Iris pigment epithelial cell (primary cell): ENCODE data around the gene BOLA3.
"Not testable (repeated sequence)": the region's sequence is repeated elsewhere in the genome, so short reads cannot be mapped to it uniquely, and the experiment has no call there.

ENCODE experiments used
- DNase-seq: peaks from one replicate; pipeline ENCODE4 v3.0.0-alpha.2; 2011; ENCODE audit warnings: low read depth

Gene BOLA3, protein sequence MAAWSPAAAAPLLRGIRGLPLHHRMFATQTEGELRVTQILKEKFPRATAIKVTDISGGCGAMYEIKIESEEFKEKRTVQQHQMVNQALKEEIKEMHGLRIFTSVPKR

GRCh38 chr2:74147727-74148456 is at the start of gene BOLA3:
Gene BOLA3, minus strand, starts transcription at chr2:74147912. Its CDS starts 38 bp downstream, at chr2:74147874.
- DNase-seq: peak; percentile 72

DNA sequence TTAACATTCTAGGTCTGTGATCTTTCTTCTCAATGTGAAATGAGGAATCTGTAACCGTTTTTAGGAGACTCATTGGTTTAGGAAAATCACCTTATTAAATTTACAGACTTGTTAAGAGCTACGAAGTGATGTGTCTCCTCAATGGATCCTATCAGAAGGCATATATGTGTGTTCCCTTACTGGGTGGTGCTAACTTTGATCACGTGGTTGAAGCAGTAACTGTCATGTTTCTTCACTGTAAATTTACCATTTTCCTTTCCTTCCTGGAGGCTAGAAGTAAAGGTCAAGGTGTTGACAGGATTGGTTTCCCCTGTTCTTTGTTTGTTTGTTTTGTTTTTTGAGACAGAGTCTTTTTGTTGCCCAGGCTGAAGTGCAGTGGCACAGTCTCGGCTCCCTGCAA is 49.3 kb upstream of the BOLA3 start:
- no peak for DNase-seq

DNA sequence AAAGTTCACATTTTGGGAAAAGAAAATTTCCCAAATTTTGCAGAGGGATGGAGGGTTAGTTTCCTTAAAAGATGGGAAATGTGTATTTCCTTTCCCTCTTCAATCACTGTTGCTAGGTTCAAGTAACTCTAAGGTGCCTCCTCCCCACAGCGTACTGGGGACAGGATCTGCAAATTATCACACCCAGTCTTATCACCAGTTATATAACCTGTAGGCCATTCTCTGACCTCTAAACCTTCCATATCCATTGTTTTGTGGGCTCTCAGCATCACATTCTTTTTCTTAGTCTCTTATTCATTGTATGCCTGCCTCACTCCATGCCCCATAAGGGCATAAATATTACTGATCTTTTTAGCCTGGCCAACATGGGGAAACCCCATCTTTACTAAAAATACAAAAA is 47.1 kb upstream of the BOLA3 start:
- DNase-seq: no peak

- DNase-seq: no peak
Measured at GRCh38 chr2:74191596-74192380, 44.1 kb upstream of the BOLA3 start.

DNA sequence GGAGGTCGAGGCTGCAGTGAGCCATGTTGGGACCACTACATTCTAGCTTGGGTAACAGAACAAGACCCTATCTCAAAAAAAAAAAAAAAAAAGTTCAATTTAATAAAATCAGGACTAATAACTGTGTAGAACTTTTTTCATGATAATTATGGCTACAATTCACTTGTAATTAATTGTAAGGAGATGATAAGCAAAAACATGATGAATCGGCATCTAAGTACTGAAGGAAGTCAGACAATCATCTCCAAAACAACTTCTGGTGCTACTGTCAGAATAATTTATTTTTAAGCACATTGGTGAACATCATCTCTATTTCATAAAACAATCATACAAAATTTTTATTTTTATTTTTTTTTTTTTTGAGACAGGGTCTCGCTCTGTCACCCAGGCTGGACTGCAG is 41.0 kb upstream of the BOLA3 start:
- DNase-seq: no peak

- peak; percentile 70 for DNase-seq
Measured at GRCh38 chr2:74188018-74188601, 40.4 kb upstream of the BOLA3 start.

DNA sequence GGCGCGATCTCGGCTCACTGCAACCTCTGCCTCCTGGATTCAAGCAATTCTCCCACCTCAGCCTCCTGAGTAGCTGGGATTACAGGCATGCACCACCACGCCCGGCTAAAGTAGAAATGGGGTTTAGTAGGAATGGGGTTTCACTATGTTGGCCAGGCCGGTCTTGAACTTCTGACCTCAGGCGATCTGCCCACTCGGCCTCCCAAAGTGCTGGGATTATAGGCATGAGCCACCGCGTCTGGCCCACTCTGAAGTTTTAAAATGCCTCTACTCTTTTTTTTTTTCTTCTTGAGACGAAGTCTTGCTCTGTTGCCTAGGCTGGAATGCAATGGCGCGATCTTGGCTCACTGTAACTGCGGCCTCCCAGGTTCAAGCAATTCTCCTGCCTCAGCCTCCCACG is 39.0 kb upstream of the BOLA3 start:
- not testable (repeated sequence) for DNase-seq

GRCh38 chr2:74186038-74186437 is 38.3 kb upstream of the BOLA3 start:
- DNase-seq: no peak

DNA sequence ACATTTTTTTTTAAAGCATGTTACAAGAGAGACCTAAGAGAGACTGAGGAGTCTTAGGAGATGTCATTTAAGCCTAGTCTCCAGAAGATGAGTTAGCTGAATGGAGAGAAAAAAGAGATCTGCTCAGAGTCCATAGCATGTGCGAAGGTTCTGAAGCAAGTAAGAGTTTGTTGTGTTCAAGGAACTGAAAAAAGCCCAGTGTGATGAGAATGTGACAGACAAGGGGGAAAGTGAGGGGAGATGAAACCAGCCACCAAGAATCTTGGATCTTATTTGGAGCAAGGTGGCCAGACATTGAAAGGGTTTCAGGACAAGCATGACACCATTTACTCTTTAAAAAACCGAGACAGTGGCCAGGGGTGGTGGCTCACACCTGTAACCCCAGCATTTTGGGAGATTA is 36.2 kb upstream of the BOLA3 start:
- DNase-seq: no peak

GRCh38 chr2:74181739-74182138 is 34.0 kb upstream of the BOLA3 start:
- DNase-seq: no peak

DNA sequence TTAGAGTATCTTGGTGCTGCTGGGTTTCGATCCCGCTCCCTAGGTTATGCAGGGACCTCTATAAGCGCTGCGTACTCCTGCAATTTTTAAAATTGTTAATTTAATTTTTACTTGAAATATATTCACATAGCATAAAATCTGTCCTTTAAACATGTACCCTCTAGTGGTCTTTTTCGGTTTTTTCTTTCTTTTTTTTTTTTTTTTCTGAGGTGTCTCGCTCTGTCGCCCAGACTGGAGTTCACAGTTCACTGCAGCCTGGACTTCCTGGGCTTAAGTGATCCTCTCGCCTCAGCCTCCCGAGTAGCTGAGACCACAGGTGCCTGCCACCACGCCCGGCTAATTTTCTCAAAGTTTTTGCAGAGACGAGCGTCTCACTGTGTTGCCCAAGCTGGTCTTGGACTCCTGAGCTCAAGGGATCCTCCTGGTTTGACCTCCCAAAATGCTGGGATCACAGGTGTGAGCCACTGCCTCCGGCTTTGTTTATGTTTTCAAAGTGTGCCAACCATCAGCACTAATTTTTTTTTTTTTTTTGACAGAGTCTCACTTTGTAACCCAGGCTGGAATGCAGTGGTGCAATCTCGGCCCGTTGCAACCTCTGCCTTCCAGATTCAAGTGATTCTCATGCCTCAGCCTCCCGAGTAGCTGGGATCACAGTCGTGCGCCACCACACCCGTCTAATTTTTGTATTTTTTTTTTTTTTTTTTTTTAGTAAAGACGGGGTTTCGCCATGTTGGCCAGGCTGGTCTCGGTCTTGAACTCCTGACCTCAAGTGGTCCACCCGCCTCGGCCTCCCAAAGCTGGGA is 31.6 kb upstream of the BOLA3 start:
- no peak for DNase-seq

DNA sequence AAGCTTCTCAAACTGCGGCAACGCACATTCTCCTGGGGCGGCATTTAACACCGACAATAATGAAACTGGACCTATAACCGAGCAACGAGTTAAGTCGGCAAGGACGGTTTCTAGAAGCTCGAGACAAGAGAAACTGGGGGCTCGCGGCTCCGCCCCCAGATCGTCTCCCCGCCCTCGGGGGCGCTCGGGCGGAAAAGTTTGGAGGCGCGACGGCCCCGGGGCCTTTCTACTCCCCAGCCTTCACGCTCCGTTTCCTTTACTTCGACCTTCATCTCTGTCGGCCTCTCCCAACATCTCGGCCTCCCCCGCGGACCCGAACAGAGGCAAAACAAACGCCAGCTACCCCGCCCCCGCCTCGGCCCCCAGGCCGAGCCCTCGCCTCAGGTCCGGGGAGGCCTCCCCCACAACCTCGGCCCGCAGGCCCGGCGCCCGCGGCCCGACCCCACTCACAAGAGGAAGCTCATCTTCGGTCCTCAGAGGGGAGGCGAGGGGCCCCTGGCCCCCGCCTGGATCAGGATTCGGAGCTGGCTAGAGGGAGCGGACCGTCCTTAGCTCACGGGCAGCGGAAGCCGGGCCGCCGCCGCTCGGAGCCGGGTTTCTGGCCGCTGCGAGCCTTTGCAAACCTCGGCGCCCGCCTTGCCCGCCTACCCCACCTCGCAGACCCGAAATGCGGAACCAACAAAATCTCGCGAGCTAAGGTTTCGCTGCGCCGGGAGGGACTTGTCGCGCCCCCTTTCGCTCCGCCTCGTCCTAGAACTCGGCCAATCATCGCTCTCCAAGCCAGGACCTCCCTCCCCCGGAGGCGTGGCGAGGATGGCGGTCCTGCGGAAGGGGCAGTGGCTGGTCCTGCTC is 30.7 kb upstream of the BOLA3 start, which contains the start of gene MOB1A:
TSS of gene MOB1A (minus strand) at position 669 of the 852 bp plus-strand sequence. CDS start at position 464, 205 bp downstream.
- peak; percentile 99 for DNase-seq

- DNase-seq: no peak
Measured at GRCh38 chr2:74177696-74178095, 30.0 kb upstream of the BOLA3 start.

DNA sequence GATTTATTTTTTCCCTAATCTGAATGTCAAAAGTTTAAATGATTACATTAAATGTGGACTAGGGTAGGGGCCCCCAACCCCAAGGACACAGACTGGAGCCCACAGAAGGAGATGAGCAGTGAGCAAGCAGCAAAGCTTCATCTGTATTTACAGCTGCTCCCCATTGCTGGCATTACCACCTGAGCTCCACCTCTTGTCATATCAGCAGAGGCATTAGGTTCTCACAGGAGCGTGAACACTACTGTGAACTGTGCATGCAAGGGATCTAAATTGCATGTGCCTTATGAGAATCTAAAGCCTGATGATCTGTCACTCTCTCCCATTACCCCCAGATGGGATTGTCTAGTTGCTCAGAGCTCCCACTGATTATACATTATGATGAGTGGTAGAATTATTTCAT is 27.2 kb upstream of the BOLA3 start:
- DNase-seq: no peak

GRCh38 chr2:74168739-74169138 is 21.0 kb upstream of the BOLA3 start:
- no peak for DNase-seq

DNA sequence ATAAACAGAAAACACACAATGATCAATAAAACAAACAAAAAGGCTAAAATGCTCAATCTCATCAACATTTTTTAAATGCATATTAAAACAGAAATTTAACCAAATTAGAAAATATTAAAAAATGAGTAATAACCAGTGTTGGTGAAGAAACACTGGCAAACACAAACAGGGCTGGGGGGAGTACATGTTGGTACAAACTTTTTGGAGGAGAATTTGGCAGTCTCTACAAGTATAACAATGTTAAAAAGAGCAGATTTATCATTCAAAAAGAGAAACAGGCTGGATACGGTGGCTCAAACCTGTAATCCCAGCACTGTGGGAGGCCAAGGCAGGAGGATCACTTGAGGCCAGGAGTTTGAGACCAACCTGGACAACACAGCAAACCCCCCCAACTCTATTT is 17.0 kb upstream of the BOLA3 start:
- DNase-seq: no peak

DNA sequence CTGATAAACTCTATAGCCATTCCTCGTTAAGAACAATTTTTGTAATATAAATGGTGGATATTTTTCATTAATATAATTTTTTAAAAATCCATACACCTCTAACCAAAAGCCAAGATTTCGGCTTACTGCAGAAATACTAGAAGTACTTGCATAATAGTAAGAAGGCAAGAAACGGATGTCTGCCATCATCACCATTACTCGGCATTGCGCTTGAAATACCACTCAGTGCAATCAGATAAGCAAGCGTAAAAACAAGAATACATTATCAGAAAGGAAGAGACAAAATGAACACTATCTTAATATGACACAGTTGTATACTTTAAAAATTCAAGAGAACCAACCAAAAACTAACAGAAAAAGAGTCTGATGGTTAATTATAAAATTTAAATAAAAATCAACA is 15.2 kb upstream of the BOLA3 start:
- DNase-seq: no peak

GRCh38 chr2:74155830-74156229 is 8.1 kb upstream of the BOLA3 start:
- no peak for DNase-seq

GRCh38 chr2:74152954-74153353 is 5.2 kb upstream of the BOLA3 start:
- no peak for DNase-seq

DNA sequence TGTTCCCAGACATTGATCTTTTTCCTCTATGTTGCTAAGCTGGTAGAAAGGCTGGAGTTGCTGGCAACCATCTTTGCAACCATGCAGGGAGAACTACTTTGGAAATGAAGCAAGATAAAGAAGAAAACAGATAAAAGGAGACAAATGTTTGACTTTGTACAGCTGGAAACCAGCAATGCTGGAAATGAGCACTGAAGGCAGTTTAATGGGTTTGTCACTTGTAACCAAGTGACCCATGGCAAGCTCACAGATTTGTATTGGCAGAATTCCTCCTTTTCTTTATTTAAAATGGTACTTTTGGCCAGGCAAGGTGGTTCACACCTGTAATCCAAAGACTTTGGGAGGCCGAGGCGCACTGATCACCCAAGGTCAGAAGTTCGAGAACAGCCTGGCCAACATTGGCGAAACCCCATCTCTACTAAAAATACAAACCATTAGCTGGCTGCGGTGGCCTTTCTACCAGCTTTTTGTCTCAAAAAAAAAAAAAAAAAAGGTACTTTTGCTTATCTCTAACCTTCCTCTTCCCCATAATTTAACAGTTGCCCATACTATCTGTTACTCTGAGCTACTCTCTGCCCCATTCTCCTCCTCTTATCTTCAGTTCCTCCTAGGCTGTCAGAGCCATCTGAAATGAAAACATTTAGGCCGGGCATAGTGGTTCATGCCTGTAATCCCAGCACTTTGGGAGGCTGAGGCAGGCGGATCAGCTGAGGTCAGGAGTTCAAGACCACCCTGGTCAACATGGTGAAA is 2.0 kb upstream of the BOLA3 start:
- no peak for DNase-seq

- no peak for DNase-seq
Measured at GRCh38 chr2:74149247-74149525, 1.5 kb upstream of the BOLA3 start.
